ENCODE data around the gene SUPT5H. TPM values are rescaled to one million over a fixed set of nuclear protein-coding genes. Genes with fewer than 3 reads are reported as not detected.

SUPT5H gene
- total RNA-seq, 1 experiment from 2014 or later: 122 TPM

DNA sequence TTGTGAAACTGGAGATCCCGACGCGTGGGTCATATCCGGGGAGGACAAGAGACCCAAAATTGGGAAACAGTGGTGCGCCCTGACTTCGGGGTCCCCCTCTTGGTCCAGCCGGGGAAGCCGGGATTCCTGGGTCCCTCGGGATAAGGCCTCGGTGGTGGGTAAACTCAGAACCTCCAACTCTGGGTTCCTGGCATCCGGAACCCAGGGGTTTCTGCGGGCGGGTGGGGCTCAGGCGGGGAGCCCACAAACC is 38.0 kb upstream of the SUPT5H start:
- BruUV-seq (replicated peaks): no TSS peak
- H3K36me3 Mint-ChIP-seq (ENCODE audit: insufficient read depth, unreplicated experiment): peaks cover 65% of the 10 kb centered on the region
- ChIA-PET POLR2A (interaction anchor here (0.6 to 4.3 kb wide), 8 partner anchors 10 to 1309 kb away, joined by 3 to 121 read pairs (median 9); partner anchors contain the start of genes MED29, PAF1, RPS16 and SUPT5H), CTCF (interaction anchor here (0.7 to 1.9 kb wide), 3 partner anchors 9 to 34 kb away, joined by 4 to 12 read pairs (median 6); no protein-coding TSS in a partner anchor)
- H3K27ac Mint-ChIP-seq (ENCODE audit: low read depth, unreplicated experiment): peak overlapping the region; percentile 92
- H3K27me3 Mint-ChIP-seq (ENCODE audit: insufficient read depth, unreplicated experiment): no peaks in the 10 kb centered on the region
- H3K4me1 Mint-ChIP-seq (ENCODE audit: insufficient read depth, unreplicated experiment): peaks cover 32% of the 10 kb centered on the region
- no peak for DNase-seq (ENCODE audit: unreplicated experiment)
- TF ChIP-seq, protein P1, sequence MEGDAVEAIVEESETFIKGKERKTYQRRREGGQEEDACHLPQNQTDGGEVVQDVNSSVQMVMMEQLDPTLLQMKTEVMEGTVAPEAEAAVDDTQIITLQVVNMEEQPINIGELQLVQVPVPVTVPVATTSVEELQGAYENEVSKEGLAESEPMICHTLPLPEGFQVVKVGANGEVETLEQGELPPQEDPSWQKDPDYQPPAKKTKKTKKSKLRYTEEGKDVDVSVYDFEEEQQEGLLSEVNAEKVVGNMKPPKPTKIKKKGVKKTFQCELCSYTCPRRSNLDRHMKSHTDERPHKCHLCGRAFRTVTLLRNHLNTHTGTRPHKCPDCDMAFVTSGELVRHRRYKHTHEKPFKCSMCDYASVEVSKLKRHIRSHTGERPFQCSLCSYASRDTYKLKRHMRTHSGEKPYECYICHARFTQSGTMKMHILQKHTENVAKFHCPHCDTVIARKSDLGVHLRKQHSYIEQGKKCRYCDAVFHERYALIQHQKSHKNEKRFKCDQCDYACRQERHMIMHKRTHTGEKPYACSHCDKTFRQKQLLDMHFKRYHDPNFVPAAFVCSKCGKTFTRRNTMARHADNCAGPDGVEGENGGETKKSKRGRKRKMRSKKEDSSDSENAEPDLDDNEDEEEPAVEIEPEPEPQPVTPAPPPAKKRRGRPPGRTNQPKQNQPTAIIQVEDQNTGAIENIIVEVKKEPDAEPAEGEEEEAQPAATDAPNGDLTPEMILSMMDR (IDR thresholded peaks at IDR 0.05; ENCODE audit: unreplicated experiment): no peak
- H3K4me3 Mint-ChIP-seq (ENCODE audit: unreplicated experiment): peak overlapping the region; percentile 94
- intact Hi-C loops (cut with micrococcal nuclease): no loop called here
- H3K9me3 Mint-ChIP-seq (ENCODE audit: unreplicated experiment): no peaks in the 10 kb centered on the region

DNA sequence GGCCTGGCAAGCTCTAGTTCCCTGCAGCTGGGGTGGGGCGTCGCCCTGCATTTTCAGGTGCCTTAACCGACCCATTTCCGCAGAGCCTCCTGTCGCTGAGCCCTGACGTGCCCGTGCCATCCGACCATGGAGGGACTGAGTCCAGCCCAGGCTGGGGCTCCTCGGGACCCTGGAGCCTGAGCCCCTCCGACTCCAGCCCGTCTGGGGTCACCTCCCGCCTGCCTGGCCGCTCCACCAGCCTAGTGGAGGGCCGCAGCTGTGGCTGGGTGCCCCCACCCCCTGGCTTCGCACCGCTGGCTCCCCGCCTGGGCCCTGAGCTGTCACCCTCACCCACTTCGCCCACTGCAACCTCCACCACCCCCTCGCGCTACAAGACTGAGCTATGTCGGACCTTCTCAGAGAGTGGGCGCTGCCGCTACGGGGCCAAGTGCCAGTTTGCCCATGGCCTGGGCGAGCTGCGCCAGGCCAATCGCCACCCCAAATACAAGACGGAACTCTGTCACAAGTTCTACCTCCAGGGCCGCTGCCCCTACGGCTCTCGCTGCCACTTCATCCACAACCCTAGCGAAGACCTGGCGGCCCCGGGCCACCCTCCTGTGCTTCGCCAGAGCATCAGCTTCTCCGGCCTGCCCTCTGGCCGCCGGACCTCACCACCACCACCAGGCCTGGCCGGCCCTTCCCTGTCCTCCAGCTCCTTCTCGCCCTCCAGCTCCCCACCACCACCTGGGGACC is 37.6 kb upstream of the SUPT5H start:
- DNase-seq (ENCODE audit: unreplicated experiment): no peak
- Mint-ChIP-seq H3K36me3 (ENCODE audit: insufficient read depth, unreplicated experiment) (peaks cover 66% of the 10 kb centered on the region), H3K4me3 (ENCODE audit: unreplicated experiment) (peak overlapping the region; percentile 94), H3K27ac (ENCODE audit: low read depth, unreplicated experiment) (peak overlapping the region; percentile 92), H3K27me3 (ENCODE audit: insufficient read depth, unreplicated experiment) (no peaks in the 10 kb centered on the region), H3K9me3 (ENCODE audit: unreplicated experiment) (no peaks in the 10 kb centered on the region), H3K4me1 (ENCODE audit: insufficient read depth, unreplicated experiment) (peaks cover 27% of the 10 kb centered on the region)
- no TSS peak for BruUV-seq (replicated peaks)
- TF ChIP-seq, protein P1 (IDR thresholded peaks at IDR 0.05; ENCODE audit: unreplicated experiment): no peak
- intact Hi-C loops (cut with micrococcal nuclease): no loop called here
- POLR2A ChIA-PET: interaction anchor here (0.6 to 4.3 kb wide), 8 partner anchors 11 to 1977 kb away, joined by 3 to 121 read pairs (median 12); partner anchors contain the start of genes MED29, PAF1, RPS16 and SUPT5H
- CTCF ChIA-PET: interaction anchor here (0.7 to 1.9 kb wide), 5 partner anchors 10 to 125 kb away, joined by 3 to 12 read pairs (median 4); partner anchors contain the start of gene EID2B

DNA sequence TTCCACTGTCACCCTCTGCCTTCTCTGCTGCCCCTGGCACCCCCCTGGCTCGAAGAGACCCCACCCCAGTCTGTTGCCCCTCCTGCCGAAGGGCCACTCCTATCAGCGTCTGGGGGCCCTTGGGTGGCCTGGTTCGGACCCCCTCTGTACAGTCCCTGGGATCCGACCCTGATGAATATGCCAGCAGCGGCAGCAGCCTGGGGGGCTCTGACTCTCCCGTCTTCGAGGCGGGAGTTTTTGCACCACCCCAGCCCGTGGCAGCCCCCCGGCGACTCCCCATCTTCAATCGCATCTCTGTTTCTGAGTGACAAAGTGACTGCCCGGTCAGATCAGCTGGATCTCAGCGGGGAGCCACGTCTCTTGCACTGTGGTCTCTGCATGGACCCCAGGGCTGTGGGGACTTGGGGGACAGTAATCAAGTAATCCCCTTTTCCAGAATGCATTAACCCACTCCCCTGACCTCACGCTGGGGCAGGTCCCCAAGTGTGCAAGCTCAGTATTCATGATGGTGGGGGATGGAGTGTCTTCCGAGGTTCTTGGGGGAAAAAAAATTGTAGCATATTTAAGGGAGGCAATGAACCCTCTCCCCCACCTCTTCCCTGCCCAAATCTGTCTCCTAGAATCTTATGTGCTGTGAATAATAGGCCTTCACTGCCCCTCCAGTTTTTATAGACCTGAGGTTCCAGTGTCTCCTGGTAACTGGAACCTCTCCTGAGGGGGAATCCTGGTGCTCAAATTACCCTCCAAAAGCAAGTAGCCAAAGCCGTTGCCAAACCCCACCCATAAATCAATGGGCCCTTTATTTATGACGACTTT is 36.8 kb upstream of the SUPT5H start:
- Mint-ChIP-seq H3K27ac (ENCODE audit: low read depth, unreplicated experiment) (peak overlapping the region; percentile 92), H3K36me3 (ENCODE audit: insufficient read depth, unreplicated experiment) (peaks cover 66% of the 10 kb centered on the region), H3K9me3 (ENCODE audit: unreplicated experiment) (no peaks in the 10 kb centered on the region), H3K4me1 (ENCODE audit: insufficient read depth, unreplicated experiment) (peaks cover 26% of the 10 kb centered on the region), H3K4me3 (ENCODE audit: unreplicated experiment) (peak overlapping the region; percentile 94), H3K27me3 (ENCODE audit: insufficient read depth, unreplicated experiment) (no peaks in the 10 kb centered on the region)
- peak; percentile 77 for DNase-seq (ENCODE audit: unreplicated experiment)
- TF ChIP-seq, protein P1 (IDR thresholded peaks at IDR 0.05; ENCODE audit: unreplicated experiment): no peak
- BruUV-seq (replicated peaks): no TSS peak
- CTCF ChIA-PET: interaction anchor here (0.6 to 1.9 kb wide), 5 partner anchors 10 to 124 kb away, joined by 3 to 12 read pairs (median 3); partner anchors contain the start of gene EID2B
- intact Hi-C loops (cut with micrococcal nuclease): no loop called here
- POLR2A ChIA-PET: interaction anchor here (0.5 to 4.3 kb wide), 10 partner anchors 8 to 1976 kb away, joined by 3 to 121 read pairs (median 6); partner anchors contain the start of genes MED29, PAF1, RPS16 and SAMD4B
